Measurements from ENCODE around the gene BCL10.
"Not testable (repeated sequence)": the region's sequence is repeated elsewhere in the genome, so short reads cannot be mapped to it uniquely, and the experiment has no call there.

The BCL10 gene

GRCh38 chr1:85264150-85264549, 12.3 kb downstream of the BCL10 start:
- ATAC-seq (no peak), DNase-seq (no peak)

DNA sequence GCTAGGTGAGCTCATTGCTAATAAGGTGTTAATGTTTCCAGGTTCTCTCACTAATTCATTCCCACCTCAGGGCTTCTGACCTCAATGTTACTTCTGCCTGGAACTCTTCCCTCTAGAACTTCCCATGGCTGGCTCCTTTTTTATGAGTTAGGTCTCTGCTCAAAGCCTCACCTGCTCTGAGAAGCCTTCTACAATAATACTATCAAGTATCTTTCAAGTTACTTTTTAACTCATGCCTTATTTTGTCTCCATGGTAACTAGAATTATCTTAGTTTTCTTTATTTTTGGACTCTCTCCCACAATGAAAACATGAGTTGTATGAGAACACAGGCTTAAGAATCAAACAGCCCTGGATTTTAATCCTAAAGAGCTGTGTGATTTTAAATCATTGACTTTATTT, 13.4 kb downstream of the BCL10 start:
- DNase-seq (no peak), ATAC-seq (no peak)

DNA sequence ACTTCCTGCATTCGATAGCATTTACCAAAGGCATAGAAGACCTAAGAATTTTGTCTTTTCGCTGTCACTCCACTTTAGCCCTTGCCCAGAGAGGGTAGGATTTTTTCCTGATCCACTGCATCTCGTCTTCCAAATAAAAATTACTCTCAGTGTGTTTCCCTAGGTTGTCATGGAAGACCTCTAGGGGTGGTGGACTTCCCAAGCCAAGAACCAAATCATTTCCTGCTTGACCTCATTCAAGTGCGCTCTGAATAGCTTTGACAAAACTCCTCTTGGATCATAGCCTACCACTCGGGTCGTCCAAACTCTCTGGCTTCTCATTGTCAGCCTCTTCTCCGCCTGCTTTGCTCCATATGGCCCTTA, 16.5 kb downstream of the BCL10 start:
- ATAC-seq (no peak), DNase-seq (no peak)

DNA sequence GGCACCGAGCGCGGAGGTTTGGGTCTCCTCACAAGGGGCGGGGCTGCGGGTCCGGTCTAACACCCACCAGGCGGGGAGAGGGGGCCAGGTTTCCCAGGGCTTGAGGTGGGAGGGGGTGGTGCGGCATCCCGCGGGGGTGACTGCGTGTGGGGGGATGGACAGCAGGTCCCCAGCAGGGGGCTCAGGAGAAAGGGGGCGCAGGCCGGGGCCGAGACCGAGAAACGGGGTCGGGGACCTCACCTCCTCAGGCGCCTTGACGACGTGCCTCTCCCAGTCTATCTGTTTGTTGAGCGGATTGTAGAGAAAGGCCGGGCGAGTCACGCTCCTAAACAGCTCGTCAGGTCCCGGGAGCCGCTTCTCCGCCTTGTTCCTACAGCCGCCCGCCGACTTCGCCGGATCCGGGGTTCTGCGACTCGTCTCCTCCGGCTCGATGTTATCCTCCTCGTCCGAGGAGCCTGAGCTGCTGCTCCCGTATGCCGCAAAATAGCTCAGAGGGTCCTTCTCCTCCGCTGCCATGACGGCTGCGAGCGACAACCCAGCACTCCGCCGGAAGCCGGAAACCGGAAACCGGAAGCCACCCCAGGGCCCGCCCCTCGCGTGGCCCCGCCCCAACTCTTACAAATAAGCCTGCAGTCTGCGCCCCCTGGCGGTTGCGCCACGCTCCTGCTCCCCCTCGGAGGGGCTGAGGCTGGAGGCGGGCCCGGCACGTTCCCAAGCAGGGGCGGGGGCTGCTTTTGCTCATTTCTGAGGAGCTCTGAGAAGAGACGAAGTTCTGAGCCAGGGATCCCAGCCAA, 17.1 kb downstream of the BCL10 start, which contains the start of gene C1orf52:
Gene C1orf52, minus strand, starts transcription at position 545 of the 794 bp plus-strand sequence. Its CDS starts 29 bp downstream, at position 516.
- ATAC-seq (peak; percentile 97), DNase-seq (peak; percentile 97)

GRCh38 chr1:85258536-85259117, 17.8 kb downstream of the BCL10 start:
- ATAC-seq (peak; percentile 3), DNase-seq (no peak)

- DNase-seq, ATAC-seq: not testable (repeated sequence)
These were observed 27.4 kb downstream of the BCL10 start for GRCh38 chr1:85249042-85249441.

- ATAC-seq = no peak
These were observed 30.5 kb downstream of the BCL10 start for GRCh38 chr1:85245891-85246290.

DNA sequence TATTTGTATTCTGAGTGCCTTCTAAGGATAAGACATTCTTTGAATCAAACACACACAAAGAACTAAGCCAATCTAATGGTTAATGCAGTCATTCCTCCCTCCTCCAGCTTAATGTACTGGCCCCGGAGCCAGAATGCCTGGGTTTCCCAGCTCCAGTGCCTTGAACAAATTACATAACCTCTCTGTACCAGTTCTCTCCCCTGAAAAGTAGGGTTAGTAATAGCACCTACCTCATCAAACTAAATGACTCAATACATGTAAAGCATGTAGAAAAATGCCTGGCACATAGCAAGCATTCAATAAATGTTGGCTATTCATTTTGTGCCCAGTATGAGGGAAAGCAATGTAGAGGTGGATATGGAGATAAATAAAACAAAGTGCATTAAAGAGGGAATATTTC, 31.0 kb downstream of the BCL10 start:
- DNase-seq = no peak
- no peak for ATAC-seq

More at GRCh38 chr1:85245891-85246290, 30.5 kb downstream of the BCL10 start:
- no peak for DNase-seq

- ATAC-seq (no peak), DNase-seq (no peak)
These were observed 32.0 kb downstream of the BCL10 start for GRCh38 chr1:85244271-85245061.

DNA sequence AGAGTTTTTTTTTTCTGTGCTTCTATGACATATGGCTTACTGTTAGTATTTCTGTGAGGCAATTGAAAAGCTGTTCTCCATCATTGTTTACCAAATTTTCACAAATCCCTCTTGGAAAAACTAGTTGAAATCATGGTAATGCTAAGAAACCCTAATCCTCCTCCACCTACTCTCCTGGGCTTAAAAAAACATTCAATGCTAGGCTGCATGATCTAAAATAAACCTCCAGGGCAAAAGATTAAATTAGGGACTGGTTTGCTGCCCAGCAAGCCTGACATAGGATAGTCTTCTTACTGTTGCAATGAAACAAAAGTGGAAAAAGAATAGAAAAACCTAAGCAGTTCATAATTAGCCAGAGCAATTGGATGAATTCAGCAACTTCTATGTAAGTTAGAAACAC, 33.1 kb downstream of the BCL10 start:
- ATAC-seq (no peak), DNase-seq (no peak)

DNA sequence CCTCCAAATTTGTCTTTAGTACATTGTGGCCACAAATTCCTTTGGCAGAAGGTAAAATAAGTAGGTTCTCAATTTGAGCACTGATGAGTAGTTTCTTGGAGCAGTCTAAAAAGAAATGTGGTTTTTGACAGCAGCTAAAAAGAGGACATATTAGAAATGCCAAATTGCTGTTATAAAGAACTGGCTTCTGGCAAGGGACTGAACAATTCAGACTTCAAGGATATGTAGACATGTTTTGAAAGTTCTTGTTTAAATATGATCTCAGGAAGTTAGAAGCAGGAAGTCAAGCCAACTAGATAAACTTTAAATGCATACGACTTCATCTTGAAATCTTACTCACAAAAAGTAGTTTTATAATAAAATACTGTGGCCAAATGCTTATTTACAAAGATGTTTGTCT, 35.8 kb downstream of the BCL10 start:
- ATAC-seq (no peak), DNase-seq (no peak)

DNA sequence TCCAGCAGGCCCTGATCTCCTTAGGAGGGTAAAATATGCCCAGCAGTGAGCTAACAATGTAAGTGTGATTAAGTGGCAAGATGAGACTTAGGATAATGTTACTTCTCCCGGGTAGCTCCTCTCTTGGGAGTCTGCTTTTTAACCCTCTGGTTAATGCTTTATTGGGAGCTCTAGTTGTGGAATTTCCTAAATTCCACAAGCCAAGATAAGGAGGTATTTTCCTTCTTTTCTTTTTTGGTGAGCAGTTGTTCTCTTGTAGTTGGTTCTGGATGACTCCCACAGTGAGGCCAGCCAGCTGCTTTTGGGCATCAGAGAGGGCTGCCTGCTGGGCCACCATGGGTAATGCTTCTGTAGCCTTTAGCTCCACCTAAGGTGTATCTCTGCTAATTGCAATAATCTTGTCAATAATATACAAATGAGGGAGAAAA, 36.2 kb downstream of the BCL10 start:
- DNase-seq (peak; percentile 18), ATAC-seq (peak; percentile 57)

GRCh38 chr1:85237613-85238012, 38.8 kb downstream of the BCL10 start:
- no peak for ATAC-seq
- DNase-seq = no peak

GRCh38 chr1:85230305-85230977, 46.0 kb downstream of the BCL10 start:
- DNase-seq = no peak
- no peak for ATAC-seq

GRCh38 chr1:85229574-85230097, 46.8 kb downstream of the BCL10 start:
- no peak for ATAC-seq
- no peak for DNase-seq

GRCh38 chr1:85228972-85229371, 47.5 kb downstream of the BCL10 start:
- no peak for ATAC-seq
- DNase-seq = no peak

GRCh38 chr1:85225624-85226380, 50.6 kb downstream of the BCL10 start:
- no peak for DNase-seq
- no peak for ATAC-seq

GRCh38 chr1:85224734-85225623, 51.5 kb downstream of the BCL10 start:
- DNase-seq (no peak), ATAC-seq (no peak)

GRCh38 chr1:85224295-85224694, 52.1 kb downstream of the BCL10 start:
- ATAC-seq (no peak), DNase-seq (no peak)

DNA sequence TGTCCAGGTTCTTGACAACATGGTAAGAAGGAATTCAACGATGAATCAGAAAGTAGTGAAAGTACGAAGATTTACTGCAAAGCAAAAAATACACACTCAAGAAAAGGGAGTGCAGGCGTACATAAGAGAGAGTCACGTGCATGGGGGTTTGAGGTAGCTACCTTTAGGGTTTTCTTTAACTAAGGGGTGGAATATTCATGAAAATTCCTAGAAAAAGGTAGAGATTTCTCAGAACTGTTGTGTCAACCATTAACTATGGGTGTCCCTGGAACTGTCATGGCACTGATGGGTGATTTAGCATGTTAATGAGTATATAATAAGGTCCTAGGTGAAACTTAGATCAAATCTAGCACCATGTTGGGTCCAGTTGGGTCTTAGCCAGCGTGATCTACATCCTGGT, 53.1 kb downstream of the BCL10 start:
- ATAC-seq = no peak
- no peak for DNase-seq

Measured in stimulated activated naive CD8-positive, alpha-beta T cell treated with anti-CD3 and anti-CD28 coated beads, Interleukin-15, Interleukin-2, amounts not matched to agents 100 U/mL and 50 U/mL, for 24 hours (primary cell).